GM12872 (cell line): ENCODE measurements around the gene METTL4.

ENCODE experiments used
- CTCF ChIP-seq: IDR thresholded peaks from 3 replicates; pipeline ENCODE4 v1.5.1; 2011; ENCODE audit warnings: low read depth, mild to moderate bottlenecking, low read length, moderate library complexity; ENCODE audit not compliant: insufficient read depth

Gene METTL4

GRCh38 chr18:2510416-2510815 is 60.9 kb downstream of the METTL4 start:
- no peak for TF ChIP-seq CTCF

- TF ChIP-seq CTCF, result no peak
Measured at GRCh38 chr18:2508678-2509077, 62.6 kb downstream of the METTL4 start.

- TF ChIP-seq CTCF, result no peak
Measured at GRCh38 chr18:2508155-2508554, 63.1 kb downstream of the METTL4 start.

GRCh38 chr18:2504642-2505041 is 66.7 kb downstream of the METTL4 start:
- no peak for TF ChIP-seq CTCF

GRCh38 chr18:2502880-2503279 is 68.4 kb downstream of the METTL4 start:
- TF ChIP-seq CTCF, result no peak

GRCh38 chr18:2502394-2502793 is 68.9 kb downstream of the METTL4 start:
- TF ChIP-seq CTCF, result no peak

GRCh38 chr18:2497797-2498196 is 73.5 kb downstream of the METTL4 start:
- TF ChIP-seq CTCF, result no peak

GRCh38 chr18:2495381-2495780 is 75.9 kb downstream of the METTL4 start:
- TF ChIP-seq CTCF, result no peak
